PC-3 (cell line): Measurements from ENCODE around the gene UNK.

Source experiments
- EZH2phosphoT487 ChIP-seq: fragments of 300-600 bp; sonication (generic); IDR thresholded peaks from 2 replicates; pipeline ENCODE4 v1.6.1; 2018; ENCODE audit warnings: mild to moderate bottlenecking, antibody characterized with exemption, low read length, borderline replicate concordance
- TF ChIP-seq, protein P1 (sequence below): fragments of 300-600 bp; sonication (generic); conservative IDR thresholded peaks from 2 replicates; pipeline ENCODE4 v1.5.1; 2017; ENCODE audit warnings: antibody characterized with exemption, low read depth, mild to moderate bottlenecking, low read length

GRCh38 chr17:75752405-75752709 lies 32.2 kb upstream of the UNK start:
- TF ChIP-seq, protein P1, sequence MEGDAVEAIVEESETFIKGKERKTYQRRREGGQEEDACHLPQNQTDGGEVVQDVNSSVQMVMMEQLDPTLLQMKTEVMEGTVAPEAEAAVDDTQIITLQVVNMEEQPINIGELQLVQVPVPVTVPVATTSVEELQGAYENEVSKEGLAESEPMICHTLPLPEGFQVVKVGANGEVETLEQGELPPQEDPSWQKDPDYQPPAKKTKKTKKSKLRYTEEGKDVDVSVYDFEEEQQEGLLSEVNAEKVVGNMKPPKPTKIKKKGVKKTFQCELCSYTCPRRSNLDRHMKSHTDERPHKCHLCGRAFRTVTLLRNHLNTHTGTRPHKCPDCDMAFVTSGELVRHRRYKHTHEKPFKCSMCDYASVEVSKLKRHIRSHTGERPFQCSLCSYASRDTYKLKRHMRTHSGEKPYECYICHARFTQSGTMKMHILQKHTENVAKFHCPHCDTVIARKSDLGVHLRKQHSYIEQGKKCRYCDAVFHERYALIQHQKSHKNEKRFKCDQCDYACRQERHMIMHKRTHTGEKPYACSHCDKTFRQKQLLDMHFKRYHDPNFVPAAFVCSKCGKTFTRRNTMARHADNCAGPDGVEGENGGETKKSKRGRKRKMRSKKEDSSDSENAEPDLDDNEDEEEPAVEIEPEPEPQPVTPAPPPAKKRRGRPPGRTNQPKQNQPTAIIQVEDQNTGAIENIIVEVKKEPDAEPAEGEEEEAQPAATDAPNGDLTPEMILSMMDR: no peak
- TF ChIP-seq EZH2phosphoT487: no peak
